Liver (tissue), 9 donors: ENCODE measurements around the gene PSEN1. TPM values are rescaled to one million over a fixed set of nuclear protein-coding genes. Genes with fewer than 3 reads are reported as not detected.

Experiments used
- DNase-seq: peaks from one replicate; pipeline ENCODE4 v3.0.0-alpha.2; 2017; ENCODE audit warnings: low spot score
- H3K27ac ChIP-seq, 2 donors: one replicate each; pipeline ENCODE4 v1.7.0; 2013; ENCODE audit warnings: inconsistent platforms in 2 of 2, low read length in 2 of 2, control low read depth in 1 of 2, low read depth in 1 of 2, mild to moderate bottlenecking in 1 of 2
- H3K27me3 ChIP-seq, 4 donors: one replicate each; pipeline versions ENCODE4 v1.6.1 to v1.7.0; 2013; ENCODE audit warnings: low read length in 3 of 4, inconsistent platforms in 1 of 4, mild to moderate bottlenecking in 1 of 4, moderate library complexity in 1 of 4; ENCODE audit not compliant: control insufficient read depth in 4 of 4, insufficient read depth in 4 of 4
- H3K36me3 ChIP-seq, 4 donors: one replicate each; pipeline versions ENCODE4 v1.6.1 to v1.7.0; 2013; ENCODE audit warnings: low read length in 3 of 4, mild to moderate bottlenecking in 3 of 4, low read depth in 1 of 4, moderate library complexity in 1 of 4; ENCODE audit not compliant: control insufficient read depth in 4 of 4, insufficient read depth in 3 of 4
- H3K4me1 ChIP-seq, 4 donors: one replicate each; pipeline versions ENCODE4 v1.6.1 to v1.7.0; 2013; ENCODE audit warnings: low read length in 3 of 4, mild to moderate bottlenecking in 3 of 4, moderate library complexity in 1 of 4; ENCODE audit not compliant: control insufficient read depth in 4 of 4, insufficient read depth in 4 of 4
- H3K4me3 ChIP-seq, 3 donors: one replicate each; pipeline versions ENCODE4 v1.6.1 to v1.7.0; 2013; ENCODE audit warnings: low read length in 3 of 3, control low read depth in 1 of 3, low read depth in 1 of 3, mild to moderate bottlenecking in 1 of 3
- H3K9ac ChIP-seq, 2 donors: one replicate each; pipeline ENCODE4 v1.7.0; 2013; ENCODE audit warnings: low read length in 2 of 2, mild to moderate bottlenecking in 2 of 2, moderate library complexity in 2 of 2, control low read depth in 1 of 2, low read depth in 1 of 2
- H3K9me3 ChIP-seq, 4 donors: one replicate each; pipeline versions ENCODE4 v1.6.1 to v1.7.0; 2013; ENCODE audit warnings: low read length in 3 of 4; ENCODE audit not compliant: control insufficient read depth in 4 of 4
- FOXA1 ChIP-seq: IDR thresholded peaks from 2 replicates; pipeline ENCODE4 v1.6.1; 2016; ENCODE audit warnings: antibody characterized with exemption
- FOXA2 ChIP-seq: IDR thresholded peaks from 2 replicates; pipeline ENCODE4 v1.6.1; 2016; ENCODE audit warnings: antibody characterized with exemption
- GABPA ChIP-seq, 2 donors: IDR thresholded peaks in 1 of 2; conservative IDR thresholded peaks in 1 of 2; 2 replicates each; pipeline ENCODE4 v1.6.1; 2016; ENCODE audit warnings: antibody characterized with exemption in 2 of 2, mild to moderate bottlenecking in 1 of 2, moderate library complexity in 1 of 2
- HNF4A ChIP-seq, 2 donors: conservative IDR thresholded peaks; 2 replicates each; pipeline ENCODE4 v1.6.1; 2016; ENCODE audit warnings: antibody characterized with exemption in 2 of 2, mild to moderate bottlenecking in 2 of 2
- HNF4G ChIP-seq: IDR thresholded peaks from 2 replicates; pipeline ENCODE4 v1.6.1; 2016; ENCODE audit warnings: antibody characterized with exemption
- RAD21 ChIP-seq, 2 donors: IDR thresholded peaks; 2 replicates each; pipeline ENCODE4 v1.6.1; 2016; ENCODE audit warnings: antibody characterized with exemption in 2 of 2, mild to moderate bottlenecking in 2 of 2
- RXRA ChIP-seq, 2 donors: IDR thresholded peaks; 2 replicates each; pipeline ENCODE4 v1.6.1; 2017 to 2018; ENCODE audit warnings: antibody characterized with exemption in 2 of 2, mild to moderate bottlenecking in 1 of 2
- SP1 ChIP-seq: IDR thresholded peaks from 2 replicates; pipeline ENCODE4 v1.6.1; 2018; ENCODE audit warnings: antibody characterized with exemption, mild to moderate bottlenecking
- TAF1 ChIP-seq: conservative IDR thresholded peaks from 2 replicates; pipeline ENCODE4 v1.6.1; 2016; ENCODE audit warnings: antibody characterized with exemption, mild to moderate bottlenecking
- YY1 ChIP-seq: IDR thresholded peaks from 2 replicates; pipeline ENCODE4 v1.6.1; 2016; ENCODE audit warnings: antibody characterized with exemption, mild to moderate bottlenecking
- WGBS: extraction: QIAGEN DNeasy Blood & Tissue Kit; methylation state at CpG from one replicate; pipeline ENCODE4 v1.1.7; 2013; 5-methylcytosine and 5-hydroxymethylcytosine counted together
- polyA plus RNA-seq, 2 donors: library from polyadenylated mRNA; stranded (reverse) in 1 of 2; unstranded in 1 of 2; fragments of 200-250 nt in 1 of 2; fragments of >200 nt in 1 of 2; fragmentation: Nextera tagmentation in 1 of 2; extraction: Ambion mirVana in 1 of 2; gene quantifications; one replicate each; pipeline versions ENCODE4 v1.2.1 to v1.2.3, GENCODE V29; 2013 to 2015
- total RNA-seq, 2 donors: library from RNA; depleted of rRNA; stranded (reverse); fragments of >200 nt; gene quantifications; one replicate each; pipeline ENCODE4 v1.2.3, GENCODE V29; 2014
- TF ChIP-seq, protein P1 (sequence below): IDR thresholded peaks from 2 replicates; pipeline ENCODE4 v1.6.1; 2016; ENCODE audit warnings: antibody characterized with exemption
- TF ChIP-seq, protein P2 (sequence below): IDR thresholded peaks from 2 replicates; pipeline ENCODE4 v1.6.1; 2016; ENCODE audit warnings: antibody characterized with exemption
- donor health status: healthy.
- donor health status: healthy.
- donor health status: healthy.
- donor health status: healthy.
- donor health status: healthy.

The PSEN1 gene
- total and polyA plus RNA-seq, 4 donors: 10.4 to 36.2 (median 19.9) TPM

DNA sequence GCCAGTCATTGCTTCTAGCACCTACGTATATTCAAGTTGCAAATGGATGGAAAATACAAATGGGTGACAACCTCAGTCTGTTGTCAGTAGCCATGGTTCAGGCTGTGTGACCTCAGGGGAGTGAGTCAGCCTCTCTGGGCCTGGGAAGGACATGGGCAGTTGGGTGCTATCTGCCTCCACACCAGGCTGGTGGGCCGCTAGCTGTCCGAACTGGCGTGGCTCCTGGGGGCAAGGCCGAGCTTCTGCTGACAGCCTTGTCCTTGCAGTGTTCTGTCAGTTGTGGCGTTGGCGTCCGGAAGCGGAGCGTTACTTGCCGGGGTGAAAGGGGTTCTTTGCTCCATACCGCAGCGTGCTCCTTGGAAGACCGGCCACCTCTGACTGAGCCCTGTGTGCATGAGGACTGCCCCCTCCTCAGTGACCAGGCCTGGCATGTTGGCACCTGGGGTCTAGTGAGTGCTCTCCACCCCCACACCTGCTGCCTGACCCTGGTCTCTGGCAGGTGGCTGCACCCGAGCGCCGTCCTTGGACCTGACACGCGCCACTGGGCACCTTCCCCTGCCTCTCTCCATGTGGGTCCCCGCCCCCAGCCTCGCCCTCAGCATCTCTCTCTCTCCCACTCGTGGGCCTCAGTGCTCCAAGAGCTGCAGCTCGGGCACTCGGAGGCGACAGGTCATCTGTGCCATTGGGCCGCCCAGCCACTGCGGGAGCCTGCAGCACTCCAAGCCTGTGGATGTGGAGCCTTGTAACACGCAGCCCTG, 118.1 kb downstream of the PSEN1 start:
- H3K9me3 ChIP-seq: no peaks in the 10 kb centered on the region
- H3K9ac ChIP-seq: no peak overlapping the region
- WGBS: 95% methylated on average over 28 of the region's 28 CpGs
- no peak overlapping the region for H3K27ac ChIP-seq
- H3K4me3 ChIP-seq: no peak overlapping the region
- DNase-seq: no peak
- H3K36me3 ChIP-seq: no peaks in the 10 kb centered on the region
- no peaks in the 10 kb centered on the region for H3K27me3 ChIP-seq
- no peak for TF ChIP-seq RXRA (IDR thresholded peaks at IDR 0.05)
- H3K4me1 ChIP-seq: no peaks in the 10 kb centered on the region

DNA sequence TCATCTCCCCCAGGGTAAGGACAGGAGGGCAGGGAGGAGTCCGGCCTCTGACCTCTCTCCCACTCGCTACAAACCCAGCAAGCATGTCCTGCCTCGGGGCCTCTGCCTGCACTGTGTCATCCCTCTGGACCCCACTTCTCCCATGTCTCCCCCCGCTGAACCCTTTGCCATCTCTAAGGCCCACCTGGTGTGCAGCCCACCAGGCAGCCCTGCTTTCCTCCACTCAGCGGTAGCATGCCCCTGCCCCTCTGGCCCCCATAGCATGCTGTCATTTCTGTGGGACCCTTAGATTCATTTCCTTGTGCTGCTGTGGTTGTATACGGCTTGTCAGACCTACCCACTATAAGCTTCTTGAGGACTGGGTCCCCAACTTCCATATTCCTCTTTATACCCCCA, 118.7 kb downstream of the PSEN1 start:
- no peaks in the 10 kb centered on the region for H3K27me3 ChIP-seq
- no peaks in the 10 kb centered on the region for H3K36me3 ChIP-seq
- DNase-seq: no peak
- H3K9ac ChIP-seq: no peak overlapping the region
- H3K4me1 ChIP-seq: no peaks in the 10 kb centered on the region
- no peak overlapping the region for H3K27ac ChIP-seq
- H3K4me3 ChIP-seq: no peak overlapping the region
- TF ChIP-seq SP1 (no peak), GABPA (IDR thresholded peaks at IDR 0.05 in 1 of 2, conservative IDR thresholded peaks at IDR 0.05 in 1 of 2) (no peak), TAF1 (no peak), FOXA2 (no peak)
- TF ChIP-seq, protein P1, sequence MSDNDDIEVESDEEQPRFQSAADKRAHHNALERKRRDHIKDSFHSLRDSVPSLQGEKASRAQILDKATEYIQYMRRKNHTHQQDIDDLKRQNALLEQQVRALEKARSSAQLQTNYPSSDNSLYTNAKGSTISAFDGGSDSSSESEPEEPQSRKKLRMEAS: no peak
- H3K9me3 ChIP-seq: no peaks in the 10 kb centered on the region
- 95% methylated on average over 6 of the region's 6 CpGs for WGBS

DNA sequence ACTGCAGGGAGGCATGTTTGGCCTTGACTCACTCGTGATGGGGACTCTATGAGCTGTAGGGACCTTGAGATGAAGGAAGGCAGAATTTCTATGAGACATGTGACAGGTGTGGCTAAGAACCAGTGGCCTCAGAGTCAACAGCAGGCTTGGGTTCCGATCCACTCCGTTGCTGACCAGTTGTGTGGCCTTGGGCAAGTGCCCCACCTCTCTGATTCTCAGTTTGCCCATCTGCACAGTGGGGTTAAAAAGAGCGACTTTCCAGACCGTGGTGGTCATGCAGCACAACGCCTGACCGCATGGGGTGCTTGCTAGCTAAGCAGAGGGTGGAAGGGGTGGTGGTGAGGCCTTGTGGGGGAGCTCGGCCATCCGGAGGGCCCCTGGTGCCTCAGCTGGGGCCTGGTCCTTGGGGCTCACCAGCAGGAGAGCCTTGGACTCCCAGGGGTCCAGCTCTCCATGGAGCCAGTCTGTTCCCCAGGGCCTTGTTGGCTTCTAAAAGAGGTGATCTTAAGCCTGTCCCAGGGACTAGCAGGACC, 119.5 kb downstream of the PSEN1 start:
- H3K4me1 ChIP-seq: no peaks in the 10 kb centered on the region
- H3K9me3 ChIP-seq: no peaks in the 10 kb centered on the region
- no peak overlapping the region for H3K9ac ChIP-seq
- no peak for DNase-seq
- no peaks in the 10 kb centered on the region for H3K27me3 ChIP-seq
- H3K36me3 ChIP-seq: no peaks in the 10 kb centered on the region
- no peak overlapping the region for H3K27ac ChIP-seq
- TF ChIP-seq GABPA (IDR thresholded peaks at IDR 0.05 in 1 of 2, conservative IDR thresholded peaks at IDR 0.05 in 1 of 2) (no peak), TAF1 (no peak), YY1 (no peak), FOXA1 (no peak), RXRA (IDR thresholded peaks at IDR 0.05) (no peak), HNF4A (conservative IDR thresholded peaks at IDR 0.05) (no peak)
- TF ChIP-seq, protein P2, sequence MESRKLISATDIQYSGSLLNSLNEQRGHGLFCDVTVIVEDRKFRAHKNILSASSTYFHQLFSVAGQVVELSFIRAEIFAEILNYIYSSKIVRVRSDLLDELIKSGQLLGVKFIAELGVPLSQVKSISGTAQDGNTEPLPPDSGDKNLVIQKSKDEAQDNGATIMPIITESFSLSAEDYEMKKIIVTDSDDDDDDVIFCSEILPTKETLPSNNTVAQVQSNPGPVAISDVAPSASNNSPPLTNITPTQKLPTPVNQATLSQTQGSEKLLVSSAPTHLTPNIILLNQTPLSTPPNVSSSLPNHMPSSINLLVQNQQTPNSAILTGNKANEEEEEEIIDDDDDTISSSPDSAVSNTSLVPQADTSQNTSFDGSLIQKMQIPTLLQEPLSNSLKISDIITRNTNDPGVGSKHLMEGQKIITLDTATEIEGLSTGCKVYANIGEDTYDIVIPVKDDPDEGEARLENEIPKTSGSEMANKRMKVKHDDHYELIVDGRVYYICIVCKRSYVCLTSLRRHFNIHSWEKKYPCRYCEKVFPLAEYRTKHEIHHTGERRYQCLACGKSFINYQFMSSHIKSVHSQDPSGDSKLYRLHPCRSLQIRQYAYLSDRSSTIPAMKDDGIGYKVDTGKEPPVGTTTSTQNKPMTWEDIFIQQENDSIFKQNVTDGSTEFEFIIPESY: no peak
- TF ChIP-seq, protein P1: no peak
- WGBS: 91% methylated on average over 9 of the region's 9 CpGs
- no peak overlapping the region for H3K4me3 ChIP-seq

DNA sequence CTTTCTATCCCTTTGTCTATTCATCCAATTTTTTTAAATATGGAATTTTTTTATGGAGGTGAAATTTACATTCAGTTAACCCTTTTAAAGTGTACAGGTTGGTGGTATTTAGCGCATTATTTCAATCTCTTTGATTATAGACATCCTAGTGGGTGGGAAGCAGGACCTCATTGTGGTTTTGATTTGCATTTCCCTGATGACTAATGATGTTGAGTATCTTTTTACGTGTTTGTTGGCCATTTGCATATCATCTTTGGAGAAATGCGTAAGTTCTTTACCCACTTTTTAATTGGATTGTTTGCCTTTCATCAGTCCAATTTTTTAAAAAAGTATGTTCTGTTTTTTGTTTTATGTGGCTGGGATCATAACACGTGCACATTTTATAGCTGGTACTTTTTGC, 121.8 kb downstream of the PSEN1 start:
- H3K4me3 ChIP-seq: no peak overlapping the region
- 89% methylated on average over 4 of the region's 4 CpGs for WGBS
- H3K36me3 ChIP-seq: no peaks in the 10 kb centered on the region
- no peaks in the 10 kb centered on the region for H3K27me3 ChIP-seq
- H3K4me1 ChIP-seq: no peaks in the 10 kb centered on the region
- H3K9me3 ChIP-seq: no peaks in the 10 kb centered on the region
- no peak overlapping the region for H3K27ac ChIP-seq
- no peak for TF ChIP-seq RXRA (IDR thresholded peaks at IDR 0.05)
- no peak for TF ChIP-seq SP1
- no peak for TF ChIP-seq HNF4G
- no peak for TF ChIP-seq YY1
- TF ChIP-seq FOXA1: no peak
- TF ChIP-seq RAD21 (IDR thresholded peaks at IDR 0.05): no peak
- no peak overlapping the region for H3K9ac ChIP-seq
- DNase-seq: no peak
